Stimulated activated effector memory CD8-positive, alpha-beta T cell treated with anti-CD3 and anti-CD28 coated beads, Interleukin-12 subunit alpha, Interleukin-12 subunit beta, amount 100 ng/mL, for 72 hours (primary cell): ENCODE measurements around the gene TOX2.
A peak's percentile ranks its signal among the peaks of the same experiment; 100 is the strongest.

Experiments
- ATAC-seq: fragments of 150-1000 bp; cut with Tn5 transposase; 2 replicates; pipeline ENCODE4 v1.10.0; 2021
- DNase-seq, 2 donors: peaks; one replicate each; pipeline ENCODE4 v3.0.0; 2021 to 2022; ENCODE audit warnings: low spot score in 2 of 2
- H3K27ac Mint-ChIP-seq: one replicate; pipeline ENCODE4 v1.8.0; 2022; ENCODE audit warnings: mild to moderate bottlenecking, mixed read lengths
- H3K36me3 Mint-ChIP-seq: one replicate; pipeline ENCODE4 v1.8.0; 2022; ENCODE audit warnings: mild to moderate bottlenecking, mixed read lengths
- H3K4me1 Mint-ChIP-seq: one replicate; pipeline ENCODE4 v1.8.0; 2022; ENCODE audit warnings: mixed read lengths
- H3K4me3 Mint-ChIP-seq: one replicate; pipeline ENCODE4 v1.8.0; 2022; ENCODE audit warnings: mild to moderate bottlenecking, mixed read lengths
- H3K9me3 Mint-ChIP-seq: one replicate; pipeline ENCODE4 v1.8.0; 2022; ENCODE audit warnings: mixed read lengths

TOX2 gene

DNA sequence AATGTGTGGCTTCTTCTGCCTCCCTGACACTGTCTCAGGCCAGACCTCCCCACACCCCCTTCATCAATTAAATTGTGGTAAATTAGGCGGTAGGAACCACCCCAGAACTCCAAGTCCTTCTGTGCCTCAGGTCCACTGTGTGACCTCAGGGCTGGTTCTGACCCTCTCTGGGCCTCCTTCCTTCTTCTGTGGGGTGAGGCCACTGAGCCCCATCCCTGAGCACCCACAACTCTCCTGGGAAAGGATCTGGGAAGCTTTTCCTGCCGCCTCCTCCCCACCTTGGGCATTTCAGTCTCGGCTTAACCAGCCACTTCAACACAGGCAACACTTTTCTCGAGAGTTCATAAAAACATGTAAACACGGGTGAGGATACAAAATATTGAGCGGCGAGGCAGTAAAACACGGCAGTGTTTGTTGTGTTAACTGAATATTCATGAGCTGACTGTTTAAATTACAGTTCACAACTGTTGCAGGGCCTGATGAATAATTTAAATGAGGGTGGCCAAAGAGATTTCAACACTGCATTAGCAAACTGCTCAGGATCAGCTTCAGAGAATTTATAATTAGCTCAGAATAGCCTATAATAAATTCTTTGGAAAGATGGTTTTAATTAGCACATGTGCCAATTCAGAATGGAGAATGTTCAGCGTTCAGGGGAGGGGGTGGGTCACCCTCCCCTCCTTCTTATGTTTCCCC is 112.1 kb downstream of the TOX2 start:
- Mint-ChIP-seq H3K4me3 (no peak overlapping the region), H3K36me3 (peaks cover 4% of the 10 kb centered on the region), H3K27ac (no peak overlapping the region), H3K4me1 (peaks cover 31% of the 10 kb centered on the region), H3K9me3 (no peaks in the 10 kb centered on the region)
- ATAC-seq (no peak), DNase-seq (no peak)

DNA sequence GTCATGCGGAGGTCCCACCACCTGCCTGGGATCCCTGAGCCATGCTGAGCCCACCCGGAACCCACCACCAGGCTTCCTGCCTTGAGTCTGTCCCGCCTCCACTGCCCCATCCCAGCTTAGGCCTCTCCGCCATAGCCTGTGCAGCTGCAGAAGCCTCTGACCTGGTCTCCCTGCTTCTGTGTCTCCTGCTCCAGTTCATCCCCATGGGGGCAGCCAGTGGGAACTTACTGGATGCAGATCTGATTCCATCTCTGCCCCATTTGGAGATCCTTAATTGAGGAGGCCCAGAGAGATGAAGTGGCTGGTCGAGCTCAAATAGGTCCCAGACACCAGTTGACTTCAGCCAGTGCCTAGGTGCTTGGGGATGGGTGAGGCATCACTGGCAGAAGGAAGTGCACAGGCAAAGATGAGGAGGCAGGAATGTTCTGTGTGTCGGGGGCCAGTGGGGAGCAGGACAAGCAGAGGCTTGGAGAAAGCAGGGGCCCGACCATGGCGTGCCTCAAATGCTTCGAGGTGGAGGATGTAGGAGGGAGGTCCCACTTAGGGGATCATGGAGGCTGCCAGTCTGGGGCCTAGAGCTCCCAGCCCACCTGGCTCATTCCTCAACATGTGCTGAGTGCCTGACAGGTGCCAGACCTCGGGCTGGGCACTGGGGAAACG is 112.8 kb downstream of the TOX2 start:
- Mint-ChIP-seq H3K27ac (no peak overlapping the region), H3K36me3 (peaks cover 4% of the 10 kb centered on the region), H3K4me3 (no peak overlapping the region), H3K9me3 (no peaks in the 10 kb centered on the region), H3K4me1 (peaks cover 31% of the 10 kb centered on the region)
- ATAC-seq, result no peak
- no peak for DNase-seq

- Mint-ChIP-seq H3K27ac (peak overlapping the region; percentile 60), H3K36me3 (peaks cover 4% of the 10 kb centered on the region), H3K9me3 (no peaks in the 10 kb centered on the region), H3K4me3 (no peak overlapping the region), H3K4me1 (peaks cover 34% of the 10 kb centered on the region)
- ATAC-seq (no peak), DNase-seq (no peak)
Measured at GRCh38 chr20:44028003-44028730, 113.5 kb downstream of the TOX2 start.

DNA sequence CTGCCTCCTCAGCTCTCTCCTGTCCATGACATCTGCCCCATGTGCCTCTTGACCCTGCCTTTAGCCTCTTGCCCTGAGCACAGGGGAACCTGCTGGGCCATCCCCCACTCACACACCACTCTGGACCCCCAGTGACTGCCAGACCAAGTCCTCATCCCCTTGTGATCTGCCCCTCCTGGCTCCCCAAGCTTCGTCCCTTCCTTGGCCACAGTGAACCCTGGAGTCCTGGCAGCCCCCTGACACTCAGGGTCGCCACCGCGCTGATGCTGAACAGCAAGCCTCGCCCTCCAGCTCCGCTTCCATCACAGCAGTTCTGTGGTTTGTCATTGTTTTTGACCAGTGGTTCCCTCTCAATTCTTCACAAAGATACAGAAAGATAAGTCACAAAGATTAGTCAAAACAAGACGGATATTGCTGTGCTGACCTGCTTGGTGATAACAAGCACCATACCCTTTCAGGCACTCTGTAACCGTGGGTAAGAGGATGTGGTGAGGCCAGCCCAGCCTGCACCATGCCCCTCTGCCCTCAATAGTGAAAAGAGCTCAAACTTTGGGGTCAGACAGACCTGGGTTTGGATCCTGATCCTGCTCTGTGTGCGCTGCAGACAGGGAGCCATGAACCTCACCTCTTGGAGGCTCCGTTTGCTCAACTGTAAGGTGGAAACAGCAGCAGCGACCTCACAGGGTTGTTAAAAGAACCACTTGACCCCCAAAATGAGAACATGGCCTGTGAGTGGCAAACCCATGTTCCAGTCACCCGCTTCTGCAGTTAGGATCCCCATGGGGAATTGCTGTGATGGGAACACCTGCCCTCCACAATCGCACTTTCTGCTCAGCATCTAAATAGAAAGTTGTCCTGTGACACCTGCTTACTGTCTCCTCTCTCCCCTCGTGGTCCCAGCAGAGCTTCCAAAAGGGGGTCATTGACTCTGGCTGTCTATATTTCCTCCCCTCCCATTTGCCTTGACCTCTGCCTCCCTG is 114.5 kb downstream of the TOX2 start:
- peak overlapping the region; percentile 60 for H3K27ac Mint-ChIP-seq
- H3K36me3 Mint-ChIP-seq, result peaks cover 4% of the 10 kb centered on the region
- ATAC-seq (peak; percentile 97), DNase-seq (peak in 1 of 2 donors; percentile 69)
- H3K9me3 Mint-ChIP-seq, result no peaks in the 10 kb centered on the region
- H3K4me1 Mint-ChIP-seq, result peaks cover 44% of the 10 kb centered on the region
- peak overlapping the region; percentile 56 for H3K4me3 Mint-ChIP-seq

- DNase-seq (no peak), ATAC-seq (no peak)
- Mint-ChIP-seq H3K4me3 (no peak overlapping the region), H3K9me3 (no peaks in the 10 kb centered on the region), H3K27ac (no peak overlapping the region), H3K4me1 (peaks cover 48% of the 10 kb centered on the region), H3K36me3 (peaks cover 4% of the 10 kb centered on the region)
Measured at GRCh38 chr20:44029848-44030230, 115.2 kb downstream of the TOX2 start.

DNA sequence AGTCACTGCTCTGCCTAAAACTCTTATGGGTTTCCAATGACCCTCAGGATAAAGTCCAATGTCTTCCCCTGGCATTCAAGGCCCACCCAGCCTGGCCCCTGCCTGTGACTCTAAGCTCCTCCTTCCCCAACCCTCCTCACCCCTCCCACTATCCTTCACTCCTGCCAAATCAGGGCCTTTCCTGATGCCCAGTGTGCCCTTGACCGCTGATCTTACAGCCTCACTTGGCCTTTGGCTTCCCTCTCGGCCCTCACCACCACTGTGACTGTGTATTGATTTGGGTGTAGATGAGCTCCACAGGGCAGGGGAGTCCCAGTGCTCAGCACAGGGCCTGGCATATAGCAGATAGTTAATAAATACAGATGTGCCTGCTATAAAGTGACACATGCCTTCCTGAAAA is 115.7 kb downstream of the TOX2 start:
- peaks cover 53% of the 10 kb centered on the region for H3K4me1 Mint-ChIP-seq
- H3K36me3 Mint-ChIP-seq, result peaks cover 4% of the 10 kb centered on the region
- no peak overlapping the region for H3K4me3 Mint-ChIP-seq
- H3K27ac Mint-ChIP-seq, result no peak overlapping the region
- H3K9me3 Mint-ChIP-seq, result no peaks in the 10 kb centered on the region
- ATAC-seq, result no peak
- no peak for DNase-seq

DNA sequence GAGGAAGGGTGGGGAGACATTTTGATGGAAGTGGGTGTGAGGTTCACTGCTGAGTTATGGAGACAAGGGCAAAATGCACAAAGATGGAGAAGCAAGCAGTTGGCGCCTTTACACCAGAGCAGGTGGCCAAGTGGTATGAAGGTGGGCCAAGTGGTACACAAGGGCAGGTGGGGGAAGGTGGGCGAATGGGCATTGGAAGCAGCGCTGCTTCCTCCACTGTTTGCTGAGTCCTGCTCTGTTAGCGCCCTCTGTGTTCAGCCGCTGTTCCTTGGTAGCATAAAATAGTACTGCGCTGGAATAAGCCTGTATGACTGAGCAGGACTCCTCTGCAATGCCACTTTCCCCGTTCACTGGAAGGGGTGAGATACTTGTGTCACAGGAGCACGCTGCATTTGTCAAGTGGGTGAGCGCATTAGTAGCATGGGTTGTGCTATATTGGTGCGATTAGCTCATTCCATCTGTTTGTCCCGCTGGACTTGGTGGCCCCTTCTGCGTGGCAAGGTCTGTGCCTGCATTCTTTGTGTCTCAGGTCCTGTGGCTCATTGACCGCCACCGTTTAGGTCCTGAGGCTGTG is 116.4 kb downstream of the TOX2 start:
- H3K4me1 Mint-ChIP-seq, result peaks cover 54% of the 10 kb centered on the region
- no peak overlapping the region for H3K27ac Mint-ChIP-seq
- H3K4me3 Mint-ChIP-seq, result no peak overlapping the region
- DNase-seq, result no peak
- no peak for ATAC-seq
- peaks cover 4% of the 10 kb centered on the region for H3K36me3 Mint-ChIP-seq
- no peaks in the 10 kb centered on the region for H3K9me3 Mint-ChIP-seq

- Mint-ChIP-seq H3K4me1 (peaks cover 54% of the 10 kb centered on the region), H3K27ac (no peak overlapping the region), H3K36me3 (peaks cover 4% of the 10 kb centered on the region), H3K4me3 (no peak overlapping the region), H3K9me3 (no peaks in the 10 kb centered on the region)
- ATAC-seq (no peak), DNase-seq (no peak)
Measured at GRCh38 chr20:44031781-44032582, 117.3 kb downstream of the TOX2 start.

DNA sequence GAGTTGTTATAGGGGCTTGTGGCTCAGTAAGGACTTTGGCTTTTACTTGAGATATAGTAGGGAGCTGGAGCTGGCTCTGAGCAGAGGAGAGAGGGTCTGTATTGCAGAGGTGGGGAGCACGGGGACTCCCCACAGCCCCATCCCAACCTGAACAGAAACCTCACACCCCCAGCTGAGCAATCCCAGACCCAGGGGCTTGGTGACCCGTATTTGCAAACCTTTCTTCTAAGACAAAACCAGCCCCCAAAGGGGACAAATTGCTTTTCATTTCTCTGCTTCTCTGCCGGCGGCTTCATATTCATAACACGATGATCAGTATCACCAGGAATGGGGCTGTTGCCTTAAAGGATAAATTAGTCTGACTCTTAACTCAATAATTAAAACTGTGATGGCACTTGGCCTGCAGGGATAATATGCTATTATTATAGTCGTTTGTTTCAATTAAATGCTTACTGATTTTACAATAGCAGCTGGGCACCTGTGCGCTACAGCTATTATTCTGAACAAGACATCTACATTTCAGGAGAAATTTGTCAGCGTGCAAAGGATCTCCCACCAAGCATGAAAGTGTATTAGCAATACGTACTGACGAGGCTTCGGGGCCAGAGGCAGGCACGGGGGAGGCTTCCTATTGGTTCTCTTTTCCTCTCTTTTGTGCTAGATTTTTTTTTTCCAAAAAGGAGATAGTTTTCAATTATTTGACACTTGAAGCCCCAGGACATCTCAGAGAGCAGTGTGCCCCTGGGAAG is 118.1 kb downstream of the TOX2 start:
- H3K36me3 Mint-ChIP-seq, result peaks cover 4% of the 10 kb centered on the region
- DNase-seq (no peak), ATAC-seq (no peak)
- H3K9me3 Mint-ChIP-seq, result no peaks in the 10 kb centered on the region
- H3K27ac Mint-ChIP-seq, result no peak overlapping the region
- H3K4me1 Mint-ChIP-seq, result peaks cover 49% of the 10 kb centered on the region
- no peak overlapping the region for H3K4me3 Mint-ChIP-seq

- ATAC-seq (no peak), DNase-seq (no peak)
- Mint-ChIP-seq H3K4me3 (no peak overlapping the region), H3K27ac (no peak overlapping the region), H3K4me1 (peaks cover 43% of the 10 kb centered on the region), H3K9me3 (no peaks in the 10 kb centered on the region), H3K36me3 (peaks cover 4% of the 10 kb centered on the region)
Measured at GRCh38 chr20:44033344-44033743, 118.7 kb downstream of the TOX2 start.

- Mint-ChIP-seq H3K4me1 (peaks cover 39% of the 10 kb centered on the region), H3K36me3 (peaks cover 3% of the 10 kb centered on the region), H3K4me3 (no peak overlapping the region), H3K27ac (no peak overlapping the region), H3K9me3 (no peaks in the 10 kb centered on the region)
- no peak for DNase-seq
- no peak for ATAC-seq
Measured at GRCh38 chr20:44033873-44034272, 119.2 kb downstream of the TOX2 start.

- H3K4me1 Mint-ChIP-seq, result peaks cover 38% of the 10 kb centered on the region
- DNase-seq (no peak), ATAC-seq (no peak)
- H3K9me3 Mint-ChIP-seq, result no peaks in the 10 kb centered on the region
- H3K27ac Mint-ChIP-seq, result no peak overlapping the region
- H3K4me3 Mint-ChIP-seq, result no peak overlapping the region
- H3K36me3 Mint-ChIP-seq, result no peaks in the 10 kb centered on the region
Measured at GRCh38 chr20:44034451-44034850, 119.8 kb downstream of the TOX2 start.

GRCh38 chr20:44034965-44035635 is 120.4 kb downstream of the TOX2 start:
- ATAC-seq, result no peak
- H3K4me1 Mint-ChIP-seq, result peaks cover 32% of the 10 kb centered on the region
- H3K36me3 Mint-ChIP-seq, result no peaks in the 10 kb centered on the region
- DNase-seq, result no peak
- H3K27ac Mint-ChIP-seq, result no peak overlapping the region
- H3K4me3 Mint-ChIP-seq, result no peak overlapping the region
- no peaks in the 10 kb centered on the region for H3K9me3 Mint-ChIP-seq
